ENCODE measurements around the gene SS18L1.
"Not testable (repeated sequence)": the region's sequence is repeated elsewhere in the genome, so short reads cannot be mapped to it uniquely, and the experiment has no call there.

Gene SS18L1, protein sequence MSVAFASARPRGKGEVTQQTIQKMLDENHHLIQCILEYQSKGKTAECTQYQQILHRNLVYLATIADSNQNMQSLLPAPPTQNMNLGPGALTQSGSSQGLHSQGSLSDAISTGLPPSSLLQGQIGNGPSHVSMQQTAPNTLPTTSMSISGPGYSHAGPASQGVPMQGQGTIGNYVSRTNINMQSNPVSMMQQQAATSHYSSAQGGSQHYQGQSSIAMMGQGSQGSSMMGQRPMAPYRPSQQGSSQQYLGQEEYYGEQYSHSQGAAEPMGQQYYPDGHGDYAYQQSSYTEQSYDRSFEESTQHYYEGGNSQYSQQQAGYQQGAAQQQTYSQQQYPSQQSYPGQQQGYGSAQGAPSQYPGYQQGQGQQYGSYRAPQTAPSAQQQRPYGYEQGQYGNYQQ

DNA sequence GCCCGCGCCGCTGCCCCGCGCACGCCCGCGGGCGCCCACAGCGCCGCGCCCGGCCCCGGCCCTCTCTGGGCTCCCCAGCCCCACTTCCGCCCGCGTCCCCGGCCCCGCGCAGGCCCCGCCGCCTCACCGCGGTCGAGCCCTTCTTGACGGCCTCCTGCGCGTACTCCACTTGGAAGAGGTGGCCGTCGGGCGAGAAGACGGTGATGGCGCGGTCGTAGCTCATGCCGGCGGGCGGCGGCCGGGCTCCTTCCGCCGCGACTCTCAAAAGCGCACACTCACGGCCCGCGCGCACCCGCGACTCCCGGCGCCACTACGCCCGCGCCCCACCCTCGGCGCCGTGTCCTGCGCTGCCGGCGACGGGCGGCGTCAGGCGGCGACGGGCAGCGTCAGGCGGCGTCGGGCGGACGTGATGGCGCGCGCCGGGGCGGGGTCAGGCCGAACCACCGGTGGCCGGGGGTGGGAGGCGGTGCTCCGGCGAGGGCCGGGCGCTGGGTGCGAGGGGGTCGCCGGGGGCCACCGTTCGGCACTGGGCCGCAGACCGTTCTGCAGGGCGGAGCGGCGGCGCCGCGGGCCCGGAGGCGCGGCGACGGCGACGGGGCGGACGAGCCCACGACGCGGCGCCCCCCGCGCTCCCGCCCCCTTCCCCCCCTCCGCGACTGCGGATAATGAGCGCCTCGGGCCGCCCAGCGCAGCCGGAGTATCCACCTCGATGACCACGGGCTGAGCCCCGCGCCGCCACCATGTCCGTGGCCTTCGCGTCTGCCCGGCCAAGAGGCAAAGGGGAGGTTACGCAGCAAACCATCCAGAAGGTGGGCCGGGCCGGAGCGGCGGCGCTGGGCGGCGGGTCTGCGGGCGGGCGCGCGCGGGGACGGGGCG is at the start of gene SS18L1, which contains the start of gene PSMA7:
TSS of gene SS18L1 (plus strand) at position 689 of the 876 bp plus-strand sequence. CDS start at position 741, 52 bp downstream.
TSS of gene PSMA7 (minus strand) at position 314 of the 876 bp plus-strand sequence. CDS start at position 223, 91 bp downstream.
- peak; percentile 79 to 84 for DNase-seq

DNA sequence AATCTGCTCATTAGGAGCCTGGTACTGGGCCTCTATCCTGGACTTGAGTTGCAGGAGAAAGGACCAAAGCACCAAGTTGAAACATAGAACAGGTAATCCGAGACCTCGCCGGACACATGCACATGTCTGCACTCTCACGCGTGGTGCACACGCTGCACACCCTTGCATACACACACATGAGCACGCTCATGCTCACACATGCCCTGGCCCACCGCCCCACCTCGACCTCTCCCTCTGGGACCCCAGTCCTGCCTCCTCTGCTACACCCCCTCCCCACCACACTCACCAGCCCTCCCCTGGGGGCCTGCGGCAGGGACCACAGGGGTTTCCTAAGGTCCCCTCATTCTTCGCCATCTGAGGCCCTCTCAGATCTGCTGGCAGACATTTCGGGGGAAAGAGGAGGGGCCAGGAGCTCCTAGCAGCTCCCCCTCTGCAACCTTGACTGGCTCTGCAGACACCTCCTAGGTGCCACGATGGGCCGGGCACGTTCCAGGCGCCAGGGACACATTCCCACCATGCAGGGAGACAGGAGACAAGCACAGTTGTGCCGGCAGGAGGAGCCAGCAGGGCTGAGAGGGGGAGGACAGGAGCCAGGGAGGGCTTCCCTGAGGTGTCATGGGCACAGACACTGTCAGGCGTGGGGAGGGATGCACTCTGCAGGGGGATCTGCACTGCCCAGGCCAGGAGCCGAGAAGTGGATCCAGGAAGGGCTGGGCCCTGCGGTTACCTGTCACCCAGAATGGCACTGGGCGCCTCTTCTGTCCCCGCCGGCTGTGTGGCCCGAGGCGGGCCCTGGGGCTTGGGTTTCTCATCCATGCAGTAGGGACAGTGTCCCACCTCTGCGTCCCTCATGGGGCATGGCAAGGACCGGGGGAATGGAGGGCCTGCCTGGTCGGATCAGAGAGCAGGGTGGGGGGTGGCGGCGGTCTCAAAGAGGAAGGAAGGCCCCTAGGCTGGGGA is 46.9 kb upstream of the SS18L1 start:
- no peak for DNase-seq

DNA sequence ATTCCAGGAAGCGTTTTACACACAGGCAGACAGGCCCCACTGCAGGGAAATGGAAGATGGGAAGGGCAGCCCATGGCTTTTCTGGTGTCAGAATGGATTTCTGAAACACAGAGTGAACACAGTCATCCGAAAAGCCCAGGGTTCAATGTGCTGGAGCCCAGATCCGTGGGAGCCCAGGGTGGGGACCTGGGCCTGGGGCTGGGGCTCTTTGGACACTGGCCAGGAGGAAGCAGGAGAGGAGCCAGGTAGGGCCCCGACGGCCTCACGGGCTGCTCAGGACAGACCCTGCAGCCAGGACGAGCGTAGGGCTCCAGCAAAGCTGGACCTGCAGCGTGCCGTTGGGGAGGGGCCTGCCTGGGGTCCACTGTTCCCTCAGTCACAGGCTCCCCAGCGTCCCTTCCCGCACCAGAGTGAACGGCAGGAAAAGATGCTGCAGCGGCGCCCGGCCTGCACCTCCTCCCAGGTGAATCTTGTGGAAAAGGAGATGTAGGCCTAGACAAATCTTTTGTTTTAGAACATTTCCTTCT is 45.6 kb upstream of the SS18L1 start:
- no peak for DNase-seq

DNA sequence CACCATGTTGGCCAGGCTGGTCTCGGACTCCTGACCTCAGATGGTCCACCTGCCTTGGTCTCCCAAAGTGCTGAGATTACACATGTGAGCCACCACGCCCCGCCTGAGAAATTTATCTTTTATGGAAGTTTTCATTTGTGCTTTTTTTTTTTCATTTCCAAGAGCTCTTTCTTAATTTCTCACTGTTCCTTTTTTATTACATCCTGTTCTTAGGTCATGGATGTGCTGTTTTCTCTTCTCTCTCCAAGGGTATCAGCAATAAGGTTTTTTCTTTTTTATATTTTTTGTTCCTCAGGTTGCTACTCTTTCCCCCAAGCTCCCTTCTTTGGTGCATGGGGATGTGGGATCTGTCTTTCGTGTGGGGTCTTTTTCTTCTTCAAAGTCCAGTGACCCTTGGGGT is 42.5 kb upstream of the SS18L1 start:
- DNase-seq = no peak

DNA sequence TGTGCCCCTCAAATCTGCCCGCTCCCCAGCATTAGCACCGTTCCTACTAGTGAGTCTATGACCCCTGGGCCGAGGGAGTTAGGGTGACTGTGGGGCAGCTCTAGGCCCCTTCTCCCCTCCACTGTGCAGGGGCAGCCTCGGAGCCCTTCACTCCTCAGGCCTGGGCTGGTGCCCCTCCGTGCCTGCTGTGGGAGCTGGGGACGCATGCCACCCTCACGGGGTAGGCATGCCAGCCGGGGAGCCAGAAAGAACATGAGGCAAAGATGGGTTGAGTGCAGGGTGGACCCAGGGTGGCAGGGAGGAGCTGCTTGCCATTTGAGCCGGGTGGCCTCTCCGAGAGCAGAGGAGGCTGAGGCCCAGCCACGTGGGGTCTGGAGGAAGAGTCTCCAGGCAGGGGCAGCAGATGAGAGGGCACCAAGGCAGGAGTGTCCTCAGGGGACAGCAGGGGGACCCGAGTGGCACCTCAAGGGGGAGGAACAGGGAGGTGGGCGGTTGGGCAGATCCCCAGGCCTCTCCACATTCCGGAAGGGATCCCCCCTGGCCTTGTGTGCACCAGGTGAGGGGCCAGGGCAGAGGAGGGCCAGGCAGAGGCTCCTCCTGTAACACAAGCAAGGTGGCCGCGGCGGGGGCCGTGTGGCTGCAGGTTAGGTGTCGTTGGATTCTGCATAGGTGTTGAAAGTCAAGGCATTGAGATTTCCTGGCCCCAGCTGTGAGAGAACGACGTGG is 39.9 kb upstream of the SS18L1 start:
- no peak for DNase-seq

DNA sequence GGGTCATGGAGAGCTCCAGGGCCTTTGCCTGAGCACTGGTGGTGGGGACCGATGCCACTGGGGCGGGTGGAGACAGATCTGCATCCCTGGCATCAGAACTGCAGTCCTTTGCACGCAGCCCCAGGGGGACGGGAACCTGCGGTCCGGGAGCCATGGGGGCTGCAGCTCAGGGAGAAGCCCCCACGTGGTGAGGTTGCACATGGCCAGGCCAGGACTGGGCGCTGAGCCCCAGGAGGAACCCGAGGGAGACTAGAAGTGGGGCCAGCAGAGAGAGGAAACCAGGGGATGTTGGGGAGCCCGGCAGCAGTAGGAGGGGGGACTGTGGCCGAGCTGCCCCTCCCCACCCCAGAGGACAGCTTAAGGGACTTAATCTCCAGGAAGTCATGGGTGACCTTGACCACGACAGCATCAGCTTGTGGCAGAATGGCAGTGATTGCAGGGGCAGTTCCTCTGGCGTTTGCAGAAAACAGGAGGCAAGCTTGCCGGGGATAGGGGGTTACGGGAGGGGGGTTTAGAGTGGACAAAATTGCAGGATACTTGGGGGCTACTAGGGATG is 39.3 kb upstream of the SS18L1 start:
- no peak for DNase-seq

DNA sequence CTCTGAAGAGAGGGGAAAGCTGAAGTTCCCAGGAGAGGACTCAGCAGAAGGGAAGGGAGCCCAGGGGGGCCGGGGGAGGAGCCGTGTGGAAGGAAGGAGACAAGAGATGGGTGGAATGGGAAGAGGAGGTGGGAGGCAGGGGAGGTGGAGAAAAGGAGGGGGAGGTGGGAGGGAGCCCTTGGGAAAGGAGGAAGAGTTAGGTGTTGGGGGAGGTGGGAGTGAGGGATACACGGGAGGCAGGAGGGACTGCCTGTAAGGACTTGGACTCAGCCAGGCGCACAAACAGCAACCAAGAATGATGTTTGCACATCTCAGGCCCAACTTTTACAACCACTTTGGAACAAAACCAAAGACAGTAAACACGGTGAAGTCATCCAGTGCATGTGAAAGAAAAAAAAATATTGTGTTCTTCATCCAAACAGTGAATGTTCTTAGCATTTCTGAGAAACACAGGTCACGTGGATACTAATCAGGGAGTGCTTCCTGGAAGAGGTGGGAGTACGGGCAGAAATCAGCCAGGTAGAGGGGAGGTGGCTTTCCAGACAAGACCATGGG is 38.7 kb upstream of the SS18L1 start:
- DNase-seq = no peak

DNA sequence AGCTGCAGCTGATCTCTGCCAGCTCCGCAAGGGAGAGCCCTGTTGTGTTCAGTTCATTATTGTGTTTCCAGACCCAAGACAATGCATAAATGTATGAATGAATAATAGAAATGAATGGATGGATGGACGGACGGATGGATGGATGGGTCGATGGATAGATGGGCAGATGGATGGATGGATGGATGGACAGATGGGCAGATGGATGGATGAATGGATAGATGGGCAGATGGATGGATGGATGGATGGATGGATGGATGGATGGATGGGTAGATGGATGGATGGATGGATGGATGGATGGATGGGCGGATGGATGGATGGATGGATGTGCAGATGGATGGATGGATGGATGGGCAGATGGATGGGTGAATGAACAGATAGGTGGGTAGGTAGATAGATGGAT is 38.0 kb upstream of the SS18L1 start:
- DNase-seq = no peak

DNA sequence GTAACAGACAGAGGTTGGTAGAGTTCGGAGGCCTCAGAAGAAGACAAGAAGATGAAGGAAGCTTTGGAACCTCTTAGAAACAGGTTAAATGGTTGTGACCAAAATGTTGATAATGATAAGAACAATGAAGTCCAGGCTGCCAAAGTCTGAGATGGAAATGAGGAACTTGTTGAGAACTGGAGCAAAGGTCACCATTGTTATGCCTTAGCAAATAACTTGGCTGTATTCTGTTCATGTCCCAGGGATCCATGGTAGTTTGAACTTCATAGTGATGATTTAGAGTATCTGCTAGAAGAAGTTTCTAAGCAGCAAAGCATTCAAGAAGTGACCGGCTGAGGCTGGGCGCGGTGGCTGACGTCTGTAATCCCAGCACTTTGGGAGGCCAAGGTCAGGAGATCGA is 32.4 kb upstream of the SS18L1 start:
- DNase-seq = no peak

DNA sequence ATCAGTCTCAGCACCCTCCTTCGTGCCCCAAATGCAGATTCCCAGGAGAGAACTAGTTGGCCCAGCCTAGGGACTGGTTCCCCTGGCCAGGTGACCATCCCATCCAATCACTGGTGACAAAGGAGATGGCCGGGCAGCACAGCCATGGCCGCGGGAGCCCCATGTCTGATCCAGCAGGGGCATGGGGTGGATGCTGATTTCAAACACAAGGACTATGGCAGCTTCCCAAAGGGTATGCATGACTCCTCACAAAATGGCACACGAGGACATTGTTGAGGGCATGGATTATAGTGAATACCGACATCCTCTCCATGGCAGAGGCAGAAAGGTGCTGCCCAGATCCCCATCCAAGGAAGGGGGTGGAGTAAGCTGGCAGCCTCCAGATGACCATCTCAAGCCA is 31.2 kb upstream of the SS18L1 start:
- DNase-seq = no peak

DNA sequence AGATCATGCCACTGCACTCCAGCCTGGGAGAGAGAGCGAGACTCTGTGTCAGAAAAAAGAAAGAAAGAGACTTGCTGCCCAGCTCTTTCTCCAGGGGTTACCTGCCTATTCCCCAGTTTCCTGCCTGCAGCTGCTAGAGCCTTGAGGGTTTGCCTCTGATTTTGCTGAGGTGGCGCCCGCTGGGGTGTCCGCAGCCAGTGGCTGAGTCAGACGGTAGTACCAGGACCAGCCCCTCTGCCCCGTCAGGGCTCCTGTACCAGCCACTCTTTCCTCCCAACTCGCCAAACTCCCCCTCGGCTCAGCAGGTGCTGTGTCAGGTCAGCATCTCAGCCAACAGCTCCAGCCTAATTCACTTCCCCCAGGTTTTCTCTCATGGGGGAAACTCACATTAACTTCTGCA is 28.7 kb upstream of the SS18L1 start:
- DNase-seq = no peak

DNA sequence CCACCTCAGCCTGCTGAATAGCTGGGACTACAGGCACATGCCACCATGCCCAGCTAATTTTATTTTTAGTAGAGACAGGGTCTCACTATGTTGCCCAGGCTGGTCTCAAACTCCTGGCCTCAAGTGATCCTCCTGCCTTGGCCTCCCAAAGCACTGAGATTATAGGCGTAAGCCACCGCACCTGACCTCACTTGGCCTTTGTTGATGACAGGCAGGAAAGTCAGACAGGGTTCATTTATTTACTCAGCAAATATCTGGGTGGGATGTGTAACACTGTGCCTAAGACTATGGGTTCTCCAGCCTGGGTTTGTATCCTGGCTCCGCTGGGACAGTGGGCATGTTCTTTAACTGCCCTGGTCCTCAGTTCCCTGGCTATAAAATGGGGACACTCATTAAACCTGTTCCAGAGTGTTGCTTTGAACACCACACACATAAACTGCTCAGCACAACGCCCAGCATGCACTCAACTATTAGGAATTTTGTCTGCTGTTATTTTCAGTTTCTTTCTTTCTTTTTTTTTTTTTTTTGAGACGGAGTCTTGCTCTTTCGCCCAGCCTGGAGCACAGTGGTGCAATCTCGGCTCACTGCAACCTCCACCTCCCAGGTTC is 27.7 kb upstream of the SS18L1 start:
- not testable (repeated sequence) for DNase-seq

DNA sequence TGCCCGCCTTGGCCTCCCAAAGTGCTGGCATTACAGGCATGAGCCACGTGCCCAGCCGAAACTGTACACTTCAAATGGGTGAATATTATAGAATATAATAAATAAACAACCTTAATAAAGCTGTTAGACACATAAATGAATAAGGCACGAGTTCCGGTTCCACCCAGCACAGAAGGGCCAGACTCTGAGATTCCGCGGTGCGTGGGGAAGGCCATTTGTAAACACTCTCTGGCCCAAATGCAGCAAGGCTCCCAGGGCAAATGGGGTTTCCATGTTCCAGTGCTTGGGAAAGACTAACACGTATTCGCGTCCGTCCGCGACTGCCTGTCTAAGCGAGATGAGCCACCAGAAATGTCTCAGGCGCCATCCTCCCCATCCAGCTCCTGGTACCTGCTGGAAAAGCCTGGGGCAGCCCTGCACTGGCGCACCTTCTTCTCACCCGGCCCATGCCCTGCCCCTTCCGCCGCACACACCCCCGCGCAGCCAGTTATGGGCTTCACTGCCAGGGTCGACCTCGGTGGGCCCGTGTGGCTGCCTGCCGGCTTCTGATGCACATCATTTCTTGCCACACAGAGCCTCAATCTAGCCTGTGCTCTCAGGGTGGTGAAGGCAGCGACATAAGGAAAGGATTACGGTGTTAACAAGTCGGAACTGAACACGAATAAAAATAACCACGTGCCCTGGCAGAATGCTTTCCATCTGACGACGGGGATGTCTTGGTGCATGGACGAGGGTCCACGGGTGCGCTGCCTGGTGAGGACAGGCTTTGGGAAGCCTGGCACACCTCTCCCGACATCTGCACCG is 26.8 kb upstream of the SS18L1 start:
- DNase-seq = no peak

DNA sequence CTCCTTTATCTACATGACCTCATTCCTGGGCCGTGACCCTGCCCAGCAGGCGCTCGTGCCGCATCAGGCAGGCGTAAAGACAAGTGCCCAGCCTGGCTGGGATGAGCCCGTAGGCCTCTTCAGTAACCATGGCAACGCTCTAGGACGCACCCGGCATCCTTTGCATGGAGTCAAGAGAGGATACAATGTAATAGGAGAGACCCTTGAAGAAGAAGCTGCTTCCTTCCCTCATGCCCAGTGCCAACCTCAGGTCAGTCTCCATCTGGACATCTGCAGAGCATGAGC is 26.3 kb upstream of the SS18L1 start:
- DNase-seq = no peak

DNA sequence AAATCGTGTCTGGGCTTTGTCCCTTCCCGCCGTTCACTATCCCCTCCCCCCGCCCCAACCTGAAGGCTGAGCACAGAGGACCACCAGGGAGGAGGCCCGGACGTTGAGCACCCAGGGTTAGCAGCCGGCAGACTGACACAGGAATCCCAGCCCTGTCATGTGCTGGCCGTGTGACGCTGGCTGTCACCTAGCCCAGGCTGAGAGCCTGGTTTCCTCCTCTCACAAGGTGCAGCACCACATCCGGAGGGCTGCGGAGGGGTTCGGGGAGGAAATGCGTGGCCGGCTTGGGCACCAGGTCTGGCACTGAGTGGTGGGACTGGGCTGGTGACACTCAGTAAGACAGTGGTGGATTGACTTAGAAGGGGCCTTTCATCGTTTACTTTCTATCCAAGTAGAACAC is 25.9 kb upstream of the SS18L1 start:
- no peak for DNase-seq

DNA sequence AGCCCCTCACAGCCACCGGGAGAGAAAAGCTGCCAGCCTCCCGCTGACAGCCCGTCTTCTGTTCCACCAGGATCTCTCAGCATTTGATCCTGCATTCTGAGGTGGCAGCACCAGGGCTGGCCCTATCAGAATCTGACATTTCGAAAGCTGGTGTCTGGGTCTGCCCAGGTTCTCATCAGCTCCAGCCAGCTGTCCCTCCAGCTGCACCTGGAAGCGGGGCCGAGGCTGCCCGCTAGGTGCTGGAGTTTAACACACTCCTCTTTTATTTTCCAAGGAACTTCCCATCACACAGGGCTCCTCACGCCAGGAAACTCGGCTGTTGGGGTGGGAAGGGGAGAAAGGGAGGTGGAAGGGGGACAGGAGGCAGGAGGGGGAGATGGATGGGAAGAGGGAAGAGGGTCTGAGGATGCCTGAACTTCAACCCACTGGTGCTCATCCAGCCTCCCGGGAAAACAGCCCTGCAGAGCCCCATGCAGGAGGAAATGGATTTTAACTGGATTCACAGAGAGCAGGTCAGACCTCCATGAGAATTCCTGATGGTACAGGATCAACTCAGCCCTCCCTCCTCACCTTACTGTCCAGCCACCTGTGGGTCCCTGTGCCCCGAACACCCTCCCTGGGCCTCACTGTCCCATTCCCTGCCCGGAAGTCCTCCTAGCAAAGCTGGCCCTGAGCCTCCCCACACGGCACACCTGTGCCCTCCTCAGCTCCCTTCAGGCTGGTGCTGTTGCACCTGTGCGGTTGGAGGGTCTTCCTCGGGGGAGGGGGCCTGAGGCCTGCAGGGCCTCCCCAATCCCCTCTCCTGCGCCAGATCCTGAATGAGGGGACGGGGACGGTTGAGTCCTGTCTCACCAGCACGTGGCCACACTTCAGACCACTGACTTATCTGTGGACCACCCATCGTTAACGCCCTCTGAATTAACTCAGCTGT is 25.2 kb upstream of the SS18L1 start:
- no peak for DNase-seq

DNA sequence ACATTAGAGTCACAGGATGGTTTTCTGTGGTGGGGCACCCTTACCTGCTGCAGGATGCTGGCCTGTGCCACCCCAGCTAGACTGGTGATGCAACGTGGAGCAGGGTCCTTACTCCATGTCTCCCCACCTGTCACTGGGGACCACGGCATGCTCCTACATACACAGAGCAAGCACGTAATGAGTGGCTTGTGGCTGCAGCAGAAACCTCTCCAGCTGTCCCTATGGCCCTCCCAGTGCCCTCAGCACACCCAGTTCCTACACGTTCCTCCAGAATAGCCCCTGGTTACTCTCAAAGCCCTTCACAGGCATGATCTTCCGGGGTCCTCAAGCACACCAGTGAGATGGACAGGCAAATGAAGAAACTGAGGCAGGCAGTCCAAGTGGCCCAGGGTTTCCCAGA is 24.5 kb upstream of the SS18L1 start:
- no peak for DNase-seq

DNA sequence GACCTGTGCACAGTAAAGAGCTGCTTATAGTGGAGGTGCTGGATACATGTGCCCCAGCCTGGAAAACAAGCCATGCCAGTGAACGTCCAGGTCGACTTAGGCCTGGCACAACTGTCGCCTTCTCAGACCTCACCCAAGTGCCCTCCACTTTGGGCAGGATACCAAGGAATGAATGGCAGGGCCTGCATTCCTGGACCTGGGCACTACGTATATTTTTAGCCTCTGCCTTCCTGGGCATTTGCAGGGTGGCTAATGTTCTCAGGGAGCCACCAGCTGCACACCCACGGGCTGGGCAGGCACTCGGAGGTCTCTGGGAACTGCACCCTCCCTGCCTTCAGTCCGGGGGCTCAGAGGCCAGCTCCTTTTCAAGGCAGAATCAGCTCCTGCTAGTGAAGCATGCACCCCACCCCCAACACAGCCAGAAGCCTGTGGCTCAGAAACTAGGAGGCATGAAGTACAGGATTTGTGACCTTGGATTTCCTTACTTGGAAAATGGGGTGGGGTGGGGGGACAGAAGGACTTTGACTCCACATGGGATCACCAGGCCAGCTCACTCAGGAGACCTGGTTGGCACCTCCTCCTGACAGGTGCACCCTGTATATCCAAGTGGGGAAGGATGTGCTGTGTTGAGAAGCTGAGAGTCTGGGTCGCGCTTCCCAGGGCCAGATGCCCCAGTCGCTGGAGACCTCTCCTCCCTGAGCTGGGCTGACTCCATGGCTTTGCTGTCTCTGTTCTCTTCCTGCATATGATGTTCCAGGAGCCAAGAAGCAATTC is 23.8 kb upstream of the SS18L1 start:
- DNase-seq = no peak

Data from stimulated activated CD4-positive, alpha-beta T cell treated with anti-CD3 and anti-CD28 coated beads, Interleukin-2, amount 100 ng/mL, for 48 hours (primary cell).